GM19239 (cell line): ENCODE data around the gene SDC1.

Source experiments
- DNase-seq: peaks from one replicate; pipeline ENCODE4 v3.0.0; 2011; ENCODE audit warnings: low spot score; ENCODE audit not compliant: insufficient read length
- FAIRE-seq: peaks from 2 replicates; lab custom pipeline; 2011; peaks lifted over from hg19 to GRCh38; lab: Jason Lieb, UNC

The SDC1 gene

GRCh38 chr2:20215183-20216040 lies 9.5 kb downstream of the SDC1 start:
- FAIRE-seq (no peak), DNase-seq (no peak)

DNA sequence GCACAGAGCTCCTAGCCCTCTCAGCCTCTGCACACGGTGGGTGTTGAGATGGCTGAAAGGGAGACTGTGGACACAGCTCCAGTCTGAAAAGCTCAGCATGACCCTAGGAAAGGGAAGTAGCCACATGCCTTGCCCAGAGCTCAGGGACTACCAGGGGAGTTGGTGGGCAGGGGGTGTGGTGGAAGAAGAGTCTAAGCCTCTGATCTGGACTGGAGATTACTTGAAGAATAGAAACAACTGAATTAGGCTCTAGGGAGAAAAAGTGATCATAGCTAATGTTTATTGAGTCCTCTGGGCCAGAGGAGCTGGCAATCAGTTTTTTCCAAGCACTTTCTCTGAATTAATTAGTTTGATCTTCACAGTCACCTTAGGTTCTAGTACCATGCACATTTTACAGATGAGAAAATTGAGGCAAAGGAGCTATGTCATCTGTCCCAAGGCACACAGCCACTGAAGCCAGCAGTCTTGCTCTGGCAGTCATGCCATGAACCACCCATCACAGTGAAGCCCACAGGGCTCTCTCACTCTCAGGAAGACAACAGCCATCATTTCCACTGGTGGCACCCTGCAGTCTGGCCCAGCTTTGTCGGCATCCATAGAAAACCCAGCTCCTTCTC lies 10.3 kb downstream of the SDC1 start:
- FAIRE-seq (no peak), DNase-seq (no peak)

- FAIRE-seq (no peak), DNase-seq (no peak)
These were observed 11.0 kb downstream of the SDC1 start for GRCh38 chr2:20213651-20214565.

DNA sequence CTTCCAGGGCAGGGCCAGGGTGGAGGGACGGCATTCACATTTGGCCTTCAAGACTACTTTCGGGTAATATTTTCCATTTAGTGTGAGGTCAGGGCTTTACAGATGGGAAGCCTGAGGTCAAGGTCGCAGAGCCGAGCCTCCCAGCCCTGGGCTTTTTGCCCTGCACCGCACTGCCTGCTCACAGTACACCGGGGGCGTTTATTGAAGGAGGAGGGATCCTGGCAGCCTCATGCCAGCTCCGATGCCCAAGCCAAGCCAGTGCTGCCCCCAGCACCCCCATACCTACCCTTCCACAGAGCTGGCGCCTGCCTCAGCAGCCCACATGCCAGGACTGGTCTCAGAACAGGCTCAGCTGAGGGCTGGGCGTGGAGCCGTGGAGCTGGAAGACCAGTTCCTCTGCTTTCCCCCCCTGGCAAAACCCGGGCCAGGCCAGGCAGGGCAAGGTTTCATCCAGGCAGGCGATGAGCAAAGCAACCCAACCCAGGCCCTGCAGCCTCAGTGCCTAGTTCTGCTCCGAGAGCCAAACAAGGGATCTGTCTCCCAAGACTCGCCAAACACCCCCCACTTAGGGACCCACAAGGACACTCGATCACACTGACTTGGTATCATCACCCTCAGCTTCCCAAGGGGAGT lies 11.9 kb downstream of the SDC1 start:
- FAIRE-seq: no peak
- DNase-seq: no peak

- DNase-seq (no peak), FAIRE-seq (no peak)
These were observed 12.5 kb downstream of the SDC1 start for GRCh38 chr2:20212459-20212870.

GRCh38 chr2:20211860-20212458 lies 13.0 kb downstream of the SDC1 start:
- no peak for DNase-seq
- no peak for FAIRE-seq

- no peak for DNase-seq
- no peak for FAIRE-seq
These were observed 13.5 kb downstream of the SDC1 start for GRCh38 chr2:20211420-20211819.

- FAIRE-seq: no peak
- DNase-seq: no peak
These were observed 14.5 kb downstream of the SDC1 start for GRCh38 chr2:20210462-20210861.

DNA sequence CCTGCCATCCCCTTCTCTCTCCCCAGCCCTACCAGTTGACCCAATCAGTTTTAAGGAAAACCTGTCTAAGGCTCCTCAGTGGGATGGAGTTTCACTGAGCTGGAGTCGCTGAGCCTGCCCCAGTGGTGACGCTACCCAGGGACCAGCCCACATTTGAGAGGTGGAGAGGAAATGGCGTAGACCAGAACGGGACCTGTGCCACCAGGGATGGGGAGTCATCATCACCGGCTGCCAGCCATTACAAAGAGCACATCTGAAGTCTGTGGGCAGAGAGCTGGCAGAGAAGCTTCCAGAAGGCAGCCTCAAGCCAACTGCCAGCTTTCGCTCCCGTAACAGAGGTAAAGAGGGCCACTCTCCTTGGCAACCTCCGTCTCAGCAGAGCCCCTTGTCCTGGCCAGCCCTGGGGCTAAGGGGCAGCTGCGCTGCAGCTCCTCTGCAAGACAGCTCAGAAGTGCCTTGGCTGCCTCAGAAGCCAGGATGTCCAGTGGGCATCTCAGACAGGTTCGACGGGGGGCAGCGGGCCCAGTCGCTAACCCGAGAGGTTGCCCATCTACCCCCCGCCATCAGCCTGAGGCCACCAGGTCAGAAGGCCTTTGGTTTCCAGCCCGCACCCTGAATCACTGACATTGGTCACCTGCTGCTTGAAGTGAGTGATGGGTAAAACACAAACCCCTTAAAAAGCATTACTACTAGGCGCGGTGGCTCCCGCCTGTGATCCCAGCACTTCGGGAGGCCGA lies 15.4 kb downstream of the SDC1 start:
- no peak for FAIRE-seq
- no peak for DNase-seq

GRCh38 chr2:20208476-20208859 lies 16.5 kb downstream of the SDC1 start:
- FAIRE-seq (no peak), DNase-seq (no peak)

DNA sequence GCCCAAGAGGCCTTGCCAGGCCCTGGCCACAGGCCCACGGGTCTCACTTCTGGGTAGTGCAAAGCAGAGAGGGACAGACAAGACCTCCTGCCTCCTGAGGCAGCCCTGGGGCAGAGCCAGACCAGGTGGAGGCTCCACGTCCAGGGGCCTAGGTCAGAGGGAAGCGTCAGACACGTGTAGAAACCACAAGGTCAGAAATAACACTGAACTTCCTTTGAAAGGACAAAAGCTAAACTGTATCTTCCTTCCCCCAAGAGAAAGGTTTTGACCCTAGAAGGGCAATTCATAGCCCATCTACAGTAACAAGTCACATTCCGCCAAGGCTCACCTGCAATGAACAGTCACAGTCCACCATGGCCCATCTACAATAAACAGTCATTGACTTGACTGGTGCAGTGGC lies 17.9 kb downstream of the SDC1 start:
- FAIRE-seq (peak; percentile 55), DNase-seq (peak; percentile 51)

GRCh38 chr2:20205915-20206524 lies 18.9 kb downstream of the SDC1 start:
- no peak for DNase-seq
- FAIRE-seq: no peak

DNA sequence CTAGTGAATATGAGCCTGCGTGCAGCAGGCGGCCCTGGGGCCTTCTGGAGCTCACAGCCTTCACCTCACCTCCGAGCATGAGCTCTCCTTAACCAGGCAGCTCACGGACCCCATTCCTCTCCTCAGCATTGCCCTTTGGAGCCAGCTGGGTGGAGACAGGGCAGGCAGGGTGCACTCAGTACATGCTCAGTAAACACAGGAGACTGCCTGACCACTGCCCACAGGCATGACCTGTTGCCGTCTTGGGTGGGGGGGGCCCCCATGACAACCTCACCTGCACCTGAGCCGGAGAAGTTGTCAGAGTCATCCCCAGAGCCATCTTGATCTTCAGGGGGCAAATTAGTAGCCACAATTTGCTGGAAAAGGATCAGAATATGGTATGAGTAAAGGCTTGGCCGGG lies 19.9 kb downstream of the SDC1 start:
- DNase-seq: no peak
- no peak for FAIRE-seq

- FAIRE-seq: no peak
- DNase-seq: no peak
These were observed 21.3 kb downstream of the SDC1 start for GRCh38 chr2:20203521-20204225.

DNA sequence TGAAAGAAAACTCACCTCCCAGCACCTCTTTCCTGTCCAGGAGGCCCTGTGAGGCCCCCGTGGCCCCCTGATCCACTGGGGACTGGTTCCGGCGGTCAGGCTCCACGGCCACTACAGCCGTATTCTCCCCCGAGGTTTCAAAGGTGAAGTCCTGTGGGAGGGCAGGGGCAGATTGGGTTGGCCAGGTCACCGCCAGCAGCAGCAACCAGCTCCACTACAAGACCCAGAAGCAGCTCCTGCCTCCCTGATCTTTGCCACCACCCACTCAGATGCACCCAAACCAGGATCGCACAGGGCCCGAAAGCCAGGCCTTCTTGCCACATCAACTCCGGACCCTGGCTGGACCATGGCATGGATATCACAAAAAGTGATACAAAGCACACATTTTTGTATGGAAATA lies 21.9 kb downstream of the SDC1 start:
- DNase-seq (no peak), FAIRE-seq (no peak)

GRCh38 chr2:20201671-20202070 lies 23.3 kb downstream of the SDC1 start:
- no peak for DNase-seq
- no peak for FAIRE-seq

GRCh38 chr2:20200697-20201555 lies 24.0 kb downstream of the SDC1 start:
- no peak for FAIRE-seq
- no peak for DNase-seq
